HCT116 (cell line): ENCODE results near the gene MTARC2. TPM values are rescaled to one million over a fixed set of nuclear protein-coding genes. Genes with fewer than 3 reads are reported as not detected.

ENCODE experiments used
- ATAC-seq: fragments of 200-7000 bp; cut with Tn5 transposase; 2 replicates; pipeline ENCODE4 v1.9.1; 2020; ENCODE audit warnings: mild to moderate bottlenecking, moderate library complexity
- BruUV-seq: library from RNA; stranded (reverse); fragments of 400-500 nt; replicated peaks from 2 replicates; lab custom pipeline; 2021; lab: Mats Ljungman, UMichigan
- CTCF ChIA-PET: fragments of 300-600 bp; sonication (Branson Sonifier 250); formaldehyde crosslinking; loops from one replicate; lab custom pipeline; 2021; ENCODE audit warnings: antibody characterized with exemption; lab: Charles Lee
- POLR2A ChIA-PET: fragments of 300-600, 350-600 bp; sonication (Branson Sonifier 250); formaldehyde crosslinking; loops from one replicate; lab custom pipeline; 2021; ENCODE audit warnings: antibody characterized with exemption; lab: Charles Lee
- RAD21 ChIA-PET, 2 experiments: fragments of 300-600 bp; sonication (Branson Sonifier 250); formaldehyde crosslinking; loops; one replicate each; lab custom pipeline; 2023; ENCODE audit warnings: low total read pairs in 2 of 2; ENCODE audit not compliant: uncharacterized antibody in 2 of 2, unreplicated experiment in 2 of 2, low non-redundant PET in 1 of 2; lab: Charles Lee
- DNase-seq: peaks from one replicate; pipeline ENCODE4 v3.0.0-alpha.2; 2010; ENCODE audit warnings: low read depth, low spot score
- H2AFZ ChIP-seq: fragments of 200-600 bp; shearing (Covaris generic), sonication (generic); 2 replicates; pipeline ENCODE4 v1.6.1; 2017; ENCODE audit warnings: low read depth, mixed run types, mixed read lengths, antibody characterized with exemption, low read length; ENCODE audit not compliant: poor library complexity, severe bottlenecking
- H3K27ac ChIP-seq: 2 replicates; pipeline ENCODE4 v1.5.1; 2012; ENCODE audit warnings: low read depth, low read length
- H3K27me3 ChIP-seq: fragments of 200-600 bp; sonication (generic); 2 replicates; pipeline ENCODE4 v1.6.1; 2016; ENCODE audit warnings: mixed run types, low read length, mixed read lengths; ENCODE audit not compliant: insufficient read depth
- H3K36me3 ChIP-seq, 2 experiments: fragments of 200-500 bp in 1 of 2; fragments of 200-600 bp in 1 of 2; sonication (Bioruptor generic) in 1 of 2; sonication (generic) in 1 of 2; 2 replicates each; pipeline versions ENCODE4 v1.5.1 to v1.6.1; 2014 to 2016; ENCODE audit warnings: low read length in 2 of 2, inconsistent platforms in 1 of 2, mixed read lengths in 1 of 2, mixed run types in 1 of 2; ENCODE audit not compliant: insufficient read depth in 2 of 2, control insufficient read depth in 1 of 2
- H3K4me1 ChIP-seq, 2 experiments: fragments of 200-600 bp in 1 of 2; sonication (generic) in 1 of 2; 2 replicates each; pipeline versions ENCODE4 v1.5.1 to v1.6.1; 2012 to 2017; ENCODE audit warnings: low read length in 2 of 2, inconsistent platforms in 1 of 2, mild to moderate bottlenecking in 1 of 2, mixed read lengths in 1 of 2, mixed run types in 1 of 2, moderate library complexity in 1 of 2; ENCODE audit not compliant: insufficient read depth in 2 of 2, control insufficient read depth in 1 of 2
- H3K4me2 ChIP-seq: fragments of 200-600 bp; sonication (generic); 2 replicates; pipeline ENCODE4 v1.6.1; 2017; ENCODE audit warnings: mixed run types, low read length, mixed read lengths
- H3K4me3 ChIP-seq, 2 experiments: fragments of 200-600 bp in 1 of 2; sonication (generic) in 1 of 2; replicated peaks in 1 of 2; 2 replicates each; pipeline ENCODE4 v1.5.1; 2011 to 2016; ENCODE audit warnings: low read length in 2 of 2, control low read depth in 1 of 2, low read depth in 1 of 2, mild to moderate bottlenecking in 1 of 2, mixed read lengths in 1 of 2, mixed run types in 1 of 2
- H3K79me2 ChIP-seq: fragments of 200-600 bp; sonication (generic); 2 replicates; pipeline ENCODE4 v1.6.1; 2017; ENCODE audit warnings: mild to moderate bottlenecking, mixed run types, low read length, moderate library complexity, mixed read lengths; ENCODE audit not compliant: insufficient read depth
- H3K9ac ChIP-seq: fragments of 200-600 bp; sonication (generic); 2 replicates; pipeline ENCODE4 v1.6.1; 2016; ENCODE audit warnings: low read length, mixed read lengths
- H3K9me2 ChIP-seq: fragments of 200-600 bp; sonication (generic), shearing (Covaris generic); 2 replicates; pipeline ENCODE4 v1.6.1; 2017; ENCODE audit warnings: mixed run types, mild to moderate bottlenecking, moderate library complexity; ENCODE audit not compliant: insufficient read depth
- H3K9me3 ChIP-seq, 2 experiments: fragments of 200-500 bp in 1 of 2; fragments of 200-600 bp in 1 of 2; sonication (Bioruptor generic) in 1 of 2; sonication (generic) in 1 of 2; 2 replicates each; pipeline ENCODE4 v1.6.1; 2014 to 2017; ENCODE audit warnings: low read length in 2 of 2, mixed read lengths in 2 of 2, inconsistent platforms in 1 of 2, low read depth in 1 of 2, mild to moderate bottlenecking in 1 of 2, mixed run types in 1 of 2, moderate library complexity in 1 of 2; ENCODE audit not compliant: control insufficient read depth in 1 of 2, insufficient read depth in 1 of 2
- H4K20me1 ChIP-seq: fragments of 200-600 bp; sonication (generic), shearing (Covaris generic); 2 replicates; pipeline ENCODE4 v1.6.1; 2017; ENCODE audit warnings: mixed run types, mild to moderate bottlenecking, moderate library complexity; ENCODE audit not compliant: insufficient read depth
- EGR1 ChIP-seq: IDR thresholded peaks from 2 replicates; pipeline ENCODE4 v1.6.1; 2012; ENCODE audit warnings: low read depth
- ELF1 ChIP-seq: IDR thresholded peaks from 2 replicates; pipeline ENCODE4 v1.6.1; 2012; ENCODE audit warnings: low read depth, borderline replicate concordance
- EZH2phosphoT487 ChIP-seq: fragments of 200-600 bp; IDR thresholded peaks from 2 replicates; pipeline ENCODE4 v1.6.1; 2018; ENCODE audit warnings: antibody characterized with exemption, borderline replicate concordance
- JUND ChIP-seq: IDR thresholded peaks from 2 replicates; pipeline ENCODE4 v1.6.1; 2012
- POLR2A ChIP-seq: IDR thresholded peaks from 2 replicates; pipeline ENCODE4 v1.7.0; 2011; ENCODE audit warnings: borderline replicate concordance; ENCODE audit not compliant: insufficient read depth, insufficient read length; ENCODE audit errors: extremely low read depth
- SIN3A ChIP-seq: IDR thresholded peaks from 2 replicates; pipeline ENCODE4 v1.6.1; 2012; ENCODE audit warnings: low read depth
- YY1 ChIP-seq: IDR thresholded peaks from 2 replicates; pipeline ENCODE4 v1.6.1; 2011; ENCODE audit warnings: low read length, low read depth, moderate library complexity, mild to moderate bottlenecking; ENCODE audit not compliant: insufficient replicate concordance; ENCODE audit errors: extremely low read depth
- ZFX ChIP-seq: fragments of 450-650 bp; IDR thresholded peaks from 2 replicates; pipeline ENCODE4 v1.6.1; 2017
- intact Hi-C: fragments of 100-400 bp; cut with micrococcal nuclease; formaldehyde crosslinking; loops from 2 replicates; pipeline ENCODE4 v1.10.0; 2022
- total RNA-seq: library from RNA; stranded (reverse); gene quantifications from one replicate; pipeline ENCODE4 v1.2.1, GENCODE V29; 2021; ENCODE audit not compliant: unreplicated experiment
- TF ChIP-seq, protein P1 (sequence below), 3 experiments: fragments of 200-600 bp in 1 of 3; sonication (generic) in 1 of 3; IDR thresholded peaks in 2 of 3; conservative IDR thresholded peaks in 1 of 3; 2 replicates each; pipeline ENCODE4 v1.5.1; 2012 to 2017; ENCODE audit warnings: low read depth in 2 of 3, low read length in 2 of 3, antibody characterized with exemption in 1 of 3, borderline replicate concordance in 1 of 3, control low read depth in 1 of 3, mild to moderate bottlenecking in 1 of 3, mixed read lengths in 1 of 3, mixed run types in 1 of 3, moderate library complexity in 1 of 3; ENCODE audit not compliant: insufficient read depth in 1 of 3
- TF ChIP-seq, protein P2 (sequence below): IDR thresholded peaks from 2 replicates; pipeline ENCODE4 v1.6.1; 2012; ENCODE audit warnings: low read depth
- TF ChIP-seq, protein P3 (sequence below): IDR thresholded peaks from 2 replicates; pipeline ENCODE4 v1.6.1; 2011; ENCODE audit warnings: mild to moderate bottlenecking, low read length, moderate library complexity; ENCODE audit not compliant: insufficient replicate concordance; ENCODE audit errors: extremely low read depth

Gene MTARC2
- total RNA-seq, 1 experiment from 2014 or later = 16.6 TPM

DNA sequence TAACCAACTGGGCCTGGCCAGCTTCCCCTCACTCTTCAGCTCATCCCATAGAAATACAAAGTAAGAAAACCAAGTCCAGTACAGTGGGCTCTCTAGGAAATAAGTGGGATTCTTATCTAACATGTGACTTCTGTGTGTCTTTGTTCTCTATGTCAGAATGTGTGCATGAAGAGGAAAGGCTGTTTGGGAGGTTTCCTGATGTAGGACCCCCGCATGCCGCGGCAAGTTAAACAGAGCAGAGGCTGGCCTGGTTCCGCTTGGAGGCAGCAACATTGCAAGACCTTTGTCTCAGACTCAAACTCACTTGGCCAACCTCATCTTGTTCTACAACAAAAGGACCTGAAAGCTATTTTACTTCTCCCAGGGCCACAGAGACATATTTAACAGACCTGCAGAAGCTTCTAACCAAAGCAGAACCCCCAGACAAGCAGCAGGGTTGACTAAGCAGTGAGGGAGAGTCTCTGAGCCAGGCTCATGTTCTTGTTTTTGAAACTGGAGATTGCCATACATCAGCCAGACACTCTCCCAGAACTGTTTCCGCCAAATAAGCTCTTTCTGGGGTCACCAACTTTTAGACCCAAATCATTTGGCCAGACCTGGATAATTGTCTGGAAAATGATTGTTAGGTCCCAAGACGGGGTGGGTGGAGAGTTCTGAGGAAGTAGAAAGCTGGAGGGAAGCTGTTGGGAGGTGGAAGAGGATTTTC, 6.2 kb downstream of the MTARC2 start:
- Histone ChIP-seq H3K9me3 (no peaks in the 10 kb centered on the region), H3K36me3 (no peaks in the 10 kb centered on the region; a peak in 2 of 4 replicates), H3K4me3 (no peak overlapping the region), H3K79me2 (peaks cover 30% of the 10 kb centered on the region), H4K20me1 (no peaks in the 10 kb centered on the region)
- RAD21 ChIA-PET = no interaction called here
- DNase-seq = no peak
- no peak for TF ChIP-seq POLR2A
- TF ChIP-seq, protein P1, sequence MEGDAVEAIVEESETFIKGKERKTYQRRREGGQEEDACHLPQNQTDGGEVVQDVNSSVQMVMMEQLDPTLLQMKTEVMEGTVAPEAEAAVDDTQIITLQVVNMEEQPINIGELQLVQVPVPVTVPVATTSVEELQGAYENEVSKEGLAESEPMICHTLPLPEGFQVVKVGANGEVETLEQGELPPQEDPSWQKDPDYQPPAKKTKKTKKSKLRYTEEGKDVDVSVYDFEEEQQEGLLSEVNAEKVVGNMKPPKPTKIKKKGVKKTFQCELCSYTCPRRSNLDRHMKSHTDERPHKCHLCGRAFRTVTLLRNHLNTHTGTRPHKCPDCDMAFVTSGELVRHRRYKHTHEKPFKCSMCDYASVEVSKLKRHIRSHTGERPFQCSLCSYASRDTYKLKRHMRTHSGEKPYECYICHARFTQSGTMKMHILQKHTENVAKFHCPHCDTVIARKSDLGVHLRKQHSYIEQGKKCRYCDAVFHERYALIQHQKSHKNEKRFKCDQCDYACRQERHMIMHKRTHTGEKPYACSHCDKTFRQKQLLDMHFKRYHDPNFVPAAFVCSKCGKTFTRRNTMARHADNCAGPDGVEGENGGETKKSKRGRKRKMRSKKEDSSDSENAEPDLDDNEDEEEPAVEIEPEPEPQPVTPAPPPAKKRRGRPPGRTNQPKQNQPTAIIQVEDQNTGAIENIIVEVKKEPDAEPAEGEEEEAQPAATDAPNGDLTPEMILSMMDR (IDR thresholded peaks at IDR 0.05 in 2 of 3, conservative IDR thresholded peaks at IDR 0.05 in 1 of 3; ENCODE audit: borderline replicate concordance in 1 of 3, insufficient read depth in 1 of 3, low read depth in 2 of 3, low read length in 2 of 3) = no peak
- no peak for TF ChIP-seq ZFX
- no peak for TF ChIP-seq YY1
- TF ChIP-seq EZH2phosphoT487 = no peak
- TF ChIP-seq, all 23 proteins: peak for 0
- intact Hi-C loops = no loop called here
- no peak overlapping the region for H3K4me2 ChIP-seq
- BruUV-seq = no TSS peak
- H3K9ac ChIP-seq = no peak overlapping the region
- CTCF ChIA-PET = no interaction called here
- no peak for ATAC-seq
- POLR2A ChIA-PET = no interaction called here
- H3K27me3 ChIP-seq = no peaks in the 10 kb centered on the region
- no peak overlapping the region for H3K27ac ChIP-seq
- H3K4me1 ChIP-seq = no peaks in the 10 kb centered on the region; a peak in 1 of 4 replicates
- no peaks in the 10 kb centered on the region for H3K9me2 ChIP-seq
- H2AFZ ChIP-seq = no peak overlapping the region

DNA sequence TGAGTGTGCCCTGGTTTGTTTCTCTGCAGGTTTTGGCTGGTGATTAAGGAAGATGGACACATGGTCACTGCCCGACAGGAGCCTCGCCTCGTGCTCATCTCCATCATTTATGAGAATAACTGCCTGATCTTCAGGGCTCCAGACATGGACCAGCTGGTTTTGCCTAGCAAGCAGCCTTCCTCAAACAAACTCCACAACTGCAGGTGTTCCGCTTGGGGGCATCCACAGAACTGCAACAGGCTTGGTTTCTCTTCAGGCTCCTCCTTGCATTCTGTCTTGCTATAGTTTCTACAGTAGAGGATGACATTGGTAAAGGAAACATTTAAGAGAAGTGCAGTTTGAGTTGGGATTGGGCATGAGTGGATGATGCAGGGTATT, 6.8 kb downstream of the MTARC2 start:
- Histone ChIP-seq H3K27ac (no peak overlapping the region), H3K9me2 (no peaks in the 10 kb centered on the region), H4K20me1 (no peaks in the 10 kb centered on the region), H3K4me2 (no peak overlapping the region), H3K27me3 (no peaks in the 10 kb centered on the region), H3K79me2 (peaks cover 25% of the 10 kb centered on the region), H3K36me3 (no peaks in the 10 kb centered on the region; a peak in 2 of 4 replicates), H2AFZ (no peak overlapping the region), H3K4me3 (no peak overlapping the region), H3K4me1 (no peaks in the 10 kb centered on the region), H3K9ac (no peak overlapping the region), H3K9me3 (no peaks in the 10 kb centered on the region)
- CTCF ChIA-PET = no interaction called here
- DNase-seq = no peak
- POLR2A ChIA-PET = no interaction called here
- no TSS peak for BruUV-seq
- intact Hi-C loops = no loop called here
- ATAC-seq = no peak
- RAD21 ChIA-PET = no interaction called here
- TF ChIP-seq, protein P2, sequence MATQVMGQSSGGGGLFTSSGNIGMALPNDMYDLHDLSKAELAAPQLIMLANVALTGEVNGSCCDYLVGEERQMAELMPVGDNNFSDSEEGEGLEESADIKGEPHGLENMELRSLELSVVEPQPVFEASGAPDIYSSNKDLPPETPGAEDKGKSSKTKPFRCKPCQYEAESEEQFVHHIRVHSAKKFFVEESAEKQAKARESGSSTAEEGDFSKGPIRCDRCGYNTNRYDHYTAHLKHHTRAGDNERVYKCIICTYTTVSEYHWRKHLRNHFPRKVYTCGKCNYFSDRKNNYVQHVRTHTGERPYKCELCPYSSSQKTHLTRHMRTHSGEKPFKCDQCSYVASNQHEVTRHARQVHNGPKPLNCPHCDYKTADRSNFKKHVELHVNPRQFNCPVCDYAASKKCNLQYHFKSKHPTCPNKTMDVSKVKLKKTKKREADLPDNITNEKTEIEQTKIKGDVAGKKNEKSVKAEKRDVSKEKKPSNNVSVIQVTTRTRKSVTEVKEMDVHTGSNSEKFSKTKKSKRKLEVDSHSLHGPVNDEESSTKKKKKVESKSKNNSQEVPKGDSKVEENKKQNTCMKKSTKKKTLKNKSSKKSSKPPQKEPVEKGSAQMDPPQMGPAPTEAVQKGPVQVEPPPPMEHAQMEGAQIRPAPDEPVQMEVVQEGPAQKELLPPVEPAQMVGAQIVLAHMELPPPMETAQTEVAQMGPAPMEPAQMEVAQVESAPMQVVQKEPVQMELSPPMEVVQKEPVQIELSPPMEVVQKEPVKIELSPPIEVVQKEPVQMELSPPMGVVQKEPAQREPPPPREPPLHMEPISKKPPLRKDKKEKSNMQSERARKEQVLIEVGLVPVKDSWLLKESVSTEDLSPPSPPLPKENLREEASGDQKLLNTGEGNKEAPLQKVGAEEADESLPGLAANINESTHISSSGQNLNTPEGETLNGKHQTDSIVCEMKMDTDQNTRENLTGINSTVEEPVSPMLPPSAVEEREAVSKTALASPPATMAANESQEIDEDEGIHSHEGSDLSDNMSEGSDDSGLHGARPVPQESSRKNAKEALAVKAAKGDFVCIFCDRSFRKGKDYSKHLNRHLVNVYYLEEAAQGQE = no peak
- TF ChIP-seq ELF1 (no peak), ZFX (no peak), YY1 (no peak), SIN3A (no peak), POLR2A (no peak), EGR1 (no peak), JUND (no peak)
- TF ChIP-seq, protein P3, sequence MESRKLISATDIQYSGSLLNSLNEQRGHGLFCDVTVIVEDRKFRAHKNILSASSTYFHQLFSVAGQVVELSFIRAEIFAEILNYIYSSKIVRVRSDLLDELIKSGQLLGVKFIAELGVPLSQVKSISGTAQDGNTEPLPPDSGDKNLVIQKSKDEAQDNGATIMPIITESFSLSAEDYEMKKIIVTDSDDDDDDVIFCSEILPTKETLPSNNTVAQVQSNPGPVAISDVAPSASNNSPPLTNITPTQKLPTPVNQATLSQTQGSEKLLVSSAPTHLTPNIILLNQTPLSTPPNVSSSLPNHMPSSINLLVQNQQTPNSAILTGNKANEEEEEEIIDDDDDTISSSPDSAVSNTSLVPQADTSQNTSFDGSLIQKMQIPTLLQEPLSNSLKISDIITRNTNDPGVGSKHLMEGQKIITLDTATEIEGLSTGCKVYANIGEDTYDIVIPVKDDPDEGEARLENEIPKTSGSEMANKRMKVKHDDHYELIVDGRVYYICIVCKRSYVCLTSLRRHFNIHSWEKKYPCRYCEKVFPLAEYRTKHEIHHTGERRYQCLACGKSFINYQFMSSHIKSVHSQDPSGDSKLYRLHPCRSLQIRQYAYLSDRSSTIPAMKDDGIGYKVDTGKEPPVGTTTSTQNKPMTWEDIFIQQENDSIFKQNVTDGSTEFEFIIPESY = no peak
